A204.1 (cell line): ENCODE measurements around the gene PCSK1.

ENCODE experiments used
- FAIRE-seq: peaks from 2 replicates; lab custom pipeline; 2012; peaks lifted over from hg19 to GRCh38; lab: Jason Lieb, UNC

Gene PCSK1

DNA sequence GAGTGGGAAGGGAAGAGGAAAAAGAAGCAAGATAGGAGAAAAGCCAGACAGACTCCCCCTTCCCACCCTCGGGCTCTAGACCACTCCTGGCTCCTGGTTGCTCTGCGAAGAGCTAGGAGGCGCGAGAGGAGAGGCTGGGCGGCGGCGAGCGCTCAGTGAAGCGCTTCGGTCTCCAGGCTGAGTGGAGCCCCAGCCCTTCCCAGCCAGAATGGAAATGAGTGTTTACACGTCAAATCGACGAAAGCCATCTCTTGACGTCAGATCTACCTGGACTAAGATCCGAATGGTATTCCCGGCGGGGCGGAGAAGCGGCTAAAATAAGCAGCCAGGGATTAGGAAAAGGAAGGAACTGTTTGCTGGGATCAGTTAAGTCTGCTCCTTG, at the start of gene PCSK1:
PCSK1 (minus strand) TSS at position 183 of the 382 bp plus-strand sequence. CDS start 206 bp downstream, outside the sequence.
- FAIRE-seq: no peak

DNA sequence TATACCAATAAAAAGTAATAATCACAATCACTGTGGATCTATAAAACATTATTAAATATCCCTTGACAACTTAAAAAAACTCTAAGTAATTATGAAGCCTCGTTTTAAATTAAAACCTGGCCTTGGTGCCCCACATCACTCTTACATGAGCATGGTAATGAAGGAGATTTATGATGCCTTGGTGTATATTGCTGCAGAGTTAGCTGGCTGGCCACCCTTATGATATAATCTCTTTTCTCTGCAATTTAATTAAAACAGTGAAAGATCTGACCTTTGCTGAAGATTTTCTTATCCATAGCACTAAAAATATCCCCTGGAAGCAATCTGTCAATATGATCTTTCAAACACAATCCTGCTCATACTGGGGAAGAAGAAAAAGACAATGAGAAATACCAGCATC, 48.8 kb upstream of the PCSK1 start:
- FAIRE-seq: no peak

DNA sequence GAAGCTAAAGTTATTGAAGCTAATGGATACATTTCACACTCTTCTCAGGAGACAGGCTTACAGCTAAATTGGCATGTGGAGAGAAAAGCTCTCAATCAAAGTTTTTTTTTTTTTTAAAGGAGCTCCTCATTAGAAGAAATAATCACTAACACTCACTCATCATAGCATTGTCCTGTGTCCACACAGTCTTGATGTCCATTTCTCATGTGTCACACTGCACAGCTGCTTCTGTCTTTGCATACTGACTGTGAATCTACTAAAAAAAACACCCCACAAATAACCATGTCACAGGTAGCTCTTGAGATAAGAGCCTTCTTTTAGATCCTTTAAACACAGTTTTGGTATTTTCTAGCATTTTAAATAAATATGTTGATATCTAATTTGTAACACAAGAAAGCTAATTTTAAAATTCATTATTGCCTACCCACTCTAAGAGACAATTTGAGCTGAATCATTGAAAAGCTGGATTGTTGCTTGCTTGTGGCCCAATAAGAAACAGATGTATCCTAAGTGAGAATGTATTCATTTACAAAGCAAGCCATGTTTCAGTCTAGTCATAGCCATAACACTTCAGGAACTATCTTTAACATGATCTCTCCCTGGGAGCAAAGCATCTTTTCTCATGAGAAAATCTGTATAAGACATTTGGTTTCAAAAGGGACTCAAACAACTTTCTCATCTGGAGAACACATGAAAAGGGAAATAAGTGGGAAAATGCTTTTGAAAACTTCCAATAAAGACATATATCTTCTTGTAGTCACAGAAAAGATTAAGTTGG, 48.1 kb upstream of the PCSK1 start:
- no peak for FAIRE-seq

DNA sequence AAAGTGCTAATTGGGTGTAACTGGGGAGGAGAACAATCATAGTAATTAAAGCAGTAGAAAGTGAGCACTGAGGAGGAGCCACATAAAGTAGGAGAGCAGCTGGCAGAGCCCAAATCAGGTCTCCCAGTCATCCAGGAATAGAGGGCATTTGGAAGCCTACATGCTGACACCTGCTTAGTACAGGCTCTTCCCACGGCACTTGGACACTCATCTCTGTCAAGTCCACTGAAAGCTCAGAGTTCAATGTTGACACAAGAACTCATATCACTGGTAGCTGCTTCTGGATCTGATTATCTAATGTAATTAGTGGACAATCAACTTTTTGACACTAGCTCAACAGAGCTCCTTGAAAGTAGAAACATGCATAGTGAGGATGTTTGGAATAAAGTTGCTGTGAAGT, 45.9 kb upstream of the PCSK1 start:
- no peak for FAIRE-seq

DNA sequence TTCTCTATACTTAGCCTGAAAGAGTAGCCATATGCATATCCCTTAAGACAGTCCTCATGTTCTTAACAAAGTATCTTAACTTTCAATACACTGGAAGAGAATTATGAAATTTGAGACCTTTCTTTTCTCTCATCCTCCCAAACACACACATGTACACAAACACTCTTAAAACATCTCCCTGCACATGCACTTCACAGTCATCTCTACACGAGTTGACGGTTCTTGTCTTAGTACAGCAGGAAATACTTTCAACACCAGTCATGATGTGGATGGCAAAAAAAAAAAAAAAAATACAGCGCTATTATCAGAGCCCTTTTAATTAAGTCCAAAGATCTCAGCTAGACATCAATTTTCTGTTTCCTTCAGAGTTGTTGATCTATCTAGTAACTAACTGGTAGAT, 43.6 kb upstream of the PCSK1 start:
- FAIRE-seq: no peak

DNA sequence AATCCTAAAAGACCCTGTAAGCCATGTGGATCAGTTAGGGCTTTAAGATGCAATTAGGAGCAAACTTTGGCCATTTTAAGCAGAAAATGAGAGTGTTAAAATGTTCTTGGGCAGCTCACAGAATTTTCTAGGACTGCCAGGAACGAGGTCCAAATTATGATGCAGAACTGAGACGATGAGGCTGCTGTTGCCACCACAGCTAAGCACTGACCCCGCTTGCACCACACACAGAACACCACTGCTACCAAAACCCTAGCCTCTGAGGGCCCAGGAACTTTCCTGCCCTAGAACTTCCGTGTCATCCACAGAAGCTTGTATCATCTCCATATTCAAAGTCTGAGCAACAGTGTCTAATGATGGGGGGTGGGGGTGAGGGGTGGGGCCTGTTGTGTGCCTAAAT, 41.0 kb upstream of the PCSK1 start:
- no peak for FAIRE-seq

DNA sequence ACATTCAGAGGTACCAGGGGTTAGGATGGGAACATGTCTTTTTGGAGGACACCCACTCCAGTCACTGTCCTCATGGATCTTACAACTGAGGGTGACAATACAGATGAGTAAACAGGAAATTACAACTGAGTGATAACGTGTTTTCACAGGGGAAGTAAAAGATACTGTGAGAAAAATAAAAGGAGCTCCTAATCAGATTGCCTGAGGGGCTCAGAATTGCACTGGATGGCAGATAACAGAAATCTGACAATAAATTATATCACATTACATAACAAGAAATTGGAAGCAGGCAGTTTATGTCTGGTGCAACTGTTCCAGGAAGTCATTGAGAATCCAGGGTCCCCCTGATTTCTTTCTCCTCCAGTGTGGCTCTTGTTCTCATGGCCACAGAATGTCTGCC, 40.1 kb upstream of the PCSK1 start:
- FAIRE-seq: no peak

DNA sequence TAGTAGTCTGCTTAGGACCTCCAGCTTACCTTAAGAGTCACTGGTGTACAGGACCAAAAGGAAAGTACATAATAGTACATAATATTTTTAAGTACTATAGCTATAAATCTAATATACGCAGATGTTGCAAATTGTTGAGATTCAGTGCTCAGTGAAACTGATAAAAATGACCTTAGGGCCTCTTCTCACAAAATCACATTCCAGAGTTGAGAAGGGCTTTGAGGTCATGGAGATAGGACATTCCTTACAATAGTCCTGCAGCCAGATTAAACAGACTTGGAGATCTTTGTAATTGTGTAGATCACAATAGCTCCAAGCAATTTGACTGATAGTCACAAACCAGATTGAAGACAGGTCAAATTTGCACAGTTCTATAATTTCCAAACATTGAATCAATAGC, 37.7 kb upstream of the PCSK1 start:
- no peak for FAIRE-seq

DNA sequence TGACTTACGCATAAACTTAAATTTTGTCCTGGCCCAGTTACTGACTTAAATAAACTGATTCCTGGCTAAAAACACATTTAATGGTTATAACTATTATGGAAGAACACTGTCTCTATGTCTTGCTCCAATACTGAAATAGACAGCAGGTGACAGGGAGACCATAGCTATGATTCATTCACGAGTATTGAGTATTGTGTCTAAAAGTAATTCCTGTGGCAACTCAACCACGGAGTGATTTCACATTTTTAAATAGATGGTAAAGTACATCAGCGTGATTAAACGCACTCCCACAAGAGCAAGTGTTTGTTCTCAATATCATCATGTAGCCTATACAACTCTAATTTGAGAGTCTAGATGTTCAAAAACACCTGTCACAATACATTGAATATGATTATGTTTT, 35.9 kb upstream of the PCSK1 start:
- FAIRE-seq: no peak

DNA sequence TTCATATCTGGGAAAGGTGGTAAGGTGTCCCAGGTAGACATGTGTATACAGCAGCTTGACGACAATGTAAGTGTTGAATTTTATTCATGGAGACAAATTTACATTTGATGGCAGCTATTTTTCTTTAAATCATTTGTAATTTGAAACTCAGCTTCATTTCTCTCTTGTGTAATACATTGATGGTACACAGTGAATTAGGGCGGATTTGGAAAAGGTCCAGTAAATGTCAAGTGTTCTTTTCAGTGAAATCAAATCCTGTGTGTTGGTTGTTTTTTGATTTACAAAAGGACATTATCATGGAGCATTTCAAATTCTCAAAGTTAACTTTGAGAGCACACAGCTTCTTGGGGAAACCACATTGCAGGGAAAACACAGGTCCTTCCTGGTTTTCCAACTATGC, 30.0 kb upstream of the PCSK1 start:
- no peak for FAIRE-seq

DNA sequence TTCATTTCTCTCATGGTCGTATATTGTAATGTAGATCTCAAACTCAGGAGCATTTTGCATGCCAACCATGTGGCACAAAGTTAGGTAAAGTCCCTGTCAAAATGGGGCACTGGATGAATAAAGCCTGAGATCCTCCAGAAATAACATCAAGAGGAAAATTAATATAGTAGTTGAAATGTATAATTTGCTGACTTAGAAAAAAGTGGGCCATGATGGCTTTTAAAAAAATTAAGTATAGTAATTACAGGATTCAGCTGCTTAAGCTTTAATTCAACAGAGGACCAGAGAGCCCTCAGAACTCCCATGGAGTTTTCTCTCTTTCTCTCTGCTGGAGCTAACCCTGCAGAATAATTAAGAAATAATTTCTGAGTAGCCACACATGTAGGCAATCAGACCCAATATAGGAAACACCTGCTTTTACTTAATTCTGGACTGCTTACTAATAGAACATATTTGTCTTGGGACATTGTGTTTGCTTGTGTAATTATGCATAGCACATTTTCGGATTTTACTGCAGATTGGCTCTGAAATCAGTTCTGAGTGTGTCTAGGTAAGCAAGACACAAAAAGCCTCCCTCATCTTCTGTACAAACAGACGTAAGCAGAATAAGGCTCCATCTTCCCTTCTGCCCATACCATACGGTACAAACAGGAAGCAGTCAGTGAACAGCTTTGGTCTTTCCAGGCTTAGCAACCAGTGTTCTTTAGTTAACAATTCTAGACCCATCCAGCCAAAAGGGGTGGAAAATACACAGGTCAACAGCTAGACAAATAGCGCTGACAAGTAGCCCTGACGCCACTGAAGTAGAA, 26.5 kb upstream of the PCSK1 start:
- FAIRE-seq: no peak

DNA sequence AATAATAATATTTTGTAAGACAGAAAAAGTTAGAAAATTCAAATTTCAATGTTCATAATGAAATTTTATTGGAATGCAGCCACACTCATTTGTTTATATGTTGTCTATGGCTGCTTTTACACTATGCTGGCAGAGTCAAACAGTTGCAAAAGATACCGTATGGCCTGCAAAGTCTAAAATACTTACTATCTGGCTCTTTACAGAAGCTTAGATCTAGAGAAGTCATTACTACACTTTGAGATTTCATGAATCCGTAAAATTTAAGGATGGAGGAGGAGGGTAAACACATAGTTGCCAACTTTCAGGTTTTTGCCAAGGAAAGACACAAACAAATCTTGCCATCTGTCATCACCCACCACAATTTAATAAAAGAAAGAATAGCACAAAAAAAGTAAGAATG, 25.1 kb upstream of the PCSK1 start:
- FAIRE-seq: no peak

DNA sequence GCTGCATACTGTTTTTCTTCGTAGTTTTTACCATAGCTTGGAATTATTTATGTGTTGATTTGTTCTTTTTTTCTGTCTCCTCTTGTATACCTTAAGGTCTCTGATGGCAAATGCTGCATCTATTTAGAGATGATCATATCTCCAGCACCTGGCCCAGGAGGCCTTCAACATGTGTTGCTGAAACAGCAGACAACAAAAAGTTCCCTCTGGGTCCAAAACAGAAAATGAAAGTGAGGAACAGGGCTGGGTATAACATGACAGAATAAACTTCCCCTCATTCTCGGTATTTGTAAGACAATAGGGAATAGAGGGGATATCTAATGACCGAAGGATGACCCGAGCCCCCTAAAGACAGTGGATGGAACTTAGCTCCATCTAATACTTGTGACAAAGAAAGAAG, 22.7 kb upstream of the PCSK1 start:
- FAIRE-seq: no peak

DNA sequence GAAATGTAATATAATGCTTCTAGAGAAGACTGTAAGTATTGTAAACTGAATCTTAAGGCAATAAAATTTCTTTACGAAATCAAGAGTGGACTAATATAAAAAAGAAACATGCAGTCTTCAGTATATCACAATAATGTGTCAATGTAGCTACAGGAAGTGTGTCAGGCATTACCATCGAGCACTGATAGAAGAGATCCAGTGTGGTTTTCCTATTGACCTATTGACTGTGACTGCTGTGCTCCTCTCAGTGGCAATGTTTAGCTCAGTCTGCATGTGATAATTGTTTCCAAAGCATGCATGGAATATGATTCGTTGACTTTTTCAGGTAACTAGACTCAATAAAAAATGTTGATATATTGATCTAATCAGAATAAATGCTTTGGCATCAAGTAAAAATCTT, 20.3 kb upstream of the PCSK1 start:
- FAIRE-seq: no peak

DNA sequence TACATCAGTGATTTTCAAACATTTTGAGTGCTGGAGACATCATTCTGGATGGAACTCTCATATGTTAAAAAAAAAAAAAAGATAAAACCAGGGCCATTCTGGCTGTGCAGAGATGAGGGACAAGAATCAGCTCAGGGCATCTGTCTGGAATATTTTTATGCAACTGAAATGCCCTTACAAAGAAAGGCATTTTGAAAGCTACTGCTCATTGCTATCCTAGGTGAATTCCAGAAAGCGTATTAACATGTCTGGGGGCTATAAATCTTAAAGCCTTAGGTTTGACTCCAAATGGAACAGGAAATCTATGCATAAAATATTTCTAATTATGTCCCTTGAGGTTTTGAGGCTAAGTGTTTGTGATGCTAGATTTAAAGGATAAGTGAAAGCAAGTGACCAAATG, 14.9 kb upstream of the PCSK1 start:
- FAIRE-seq: no peak

DNA sequence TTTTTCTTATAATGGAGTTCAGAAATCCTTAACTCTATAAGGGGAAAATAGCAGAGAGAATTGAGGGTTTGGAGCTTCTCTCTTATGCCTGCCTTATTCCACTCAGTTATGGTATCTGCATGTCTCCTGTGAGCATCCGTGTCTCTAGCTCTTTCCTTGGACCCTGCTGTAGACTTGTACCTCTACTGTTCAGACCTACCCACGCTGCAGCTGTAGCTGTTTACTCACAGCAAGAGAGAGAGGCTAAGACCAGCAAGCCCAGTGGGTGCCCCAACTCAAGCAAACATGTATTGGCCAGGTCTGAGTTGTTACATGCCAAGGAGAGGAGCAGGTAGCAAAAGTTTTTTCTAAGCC, 7.1 kb upstream of the PCSK1 start:
- FAIRE-seq: no peak

DNA sequence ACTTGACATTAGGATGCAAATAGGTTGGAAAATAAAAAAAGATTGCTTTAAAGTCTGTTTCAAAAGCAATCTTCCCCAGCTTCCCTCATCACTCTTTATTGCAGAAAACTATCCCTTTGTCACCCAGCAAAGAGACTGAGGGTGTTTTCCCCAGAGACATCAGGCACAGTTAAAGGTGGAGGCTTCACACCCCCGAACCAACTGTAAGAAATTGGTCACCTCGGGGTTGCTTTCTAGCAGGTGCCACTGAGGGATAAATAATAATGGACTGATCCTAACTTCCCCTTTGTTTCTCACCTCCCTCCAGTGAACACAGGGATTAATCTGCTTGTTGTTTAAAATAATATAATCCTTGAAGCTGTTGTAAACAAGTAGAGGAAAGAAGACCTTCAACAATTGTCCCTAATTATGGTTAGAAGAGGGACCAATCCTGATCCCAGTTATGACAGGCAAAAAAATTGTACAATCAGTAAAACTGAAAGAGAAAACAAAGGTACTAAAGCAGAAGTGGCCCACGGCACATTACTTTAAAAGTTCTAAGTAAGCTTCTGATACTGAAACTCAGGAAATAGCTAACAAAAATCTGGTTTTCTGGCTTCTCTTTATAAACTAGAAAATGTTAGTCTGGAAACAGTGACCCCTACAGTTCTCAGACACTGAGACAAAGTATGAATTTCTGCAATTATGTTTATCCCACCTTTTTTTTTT, 6.6 kb upstream of the PCSK1 start:
- no peak for FAIRE-seq

DNA sequence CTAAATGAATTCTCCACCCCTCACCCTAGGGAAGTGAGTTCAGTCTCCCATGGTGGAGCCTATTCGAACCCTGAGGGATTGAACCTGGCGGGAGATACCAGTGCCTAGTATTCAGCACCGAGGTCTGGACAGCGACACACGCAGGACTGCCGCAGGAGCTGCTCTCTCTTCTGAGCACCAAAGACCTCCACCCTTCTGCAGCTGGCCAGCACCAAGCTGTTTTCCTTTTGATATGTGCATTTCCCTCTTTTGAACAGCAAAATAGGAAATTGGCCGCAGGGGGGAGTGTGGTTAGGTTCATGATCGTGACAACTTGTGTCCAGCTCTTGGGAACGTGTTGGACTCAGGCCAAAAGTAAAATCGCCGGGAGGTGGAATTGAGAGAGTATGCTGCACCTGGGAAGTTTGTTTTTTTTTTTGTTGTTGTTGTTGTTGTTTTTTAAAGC, 1.2 kb upstream of the PCSK1 start:
- no peak for FAIRE-seq

DNA sequence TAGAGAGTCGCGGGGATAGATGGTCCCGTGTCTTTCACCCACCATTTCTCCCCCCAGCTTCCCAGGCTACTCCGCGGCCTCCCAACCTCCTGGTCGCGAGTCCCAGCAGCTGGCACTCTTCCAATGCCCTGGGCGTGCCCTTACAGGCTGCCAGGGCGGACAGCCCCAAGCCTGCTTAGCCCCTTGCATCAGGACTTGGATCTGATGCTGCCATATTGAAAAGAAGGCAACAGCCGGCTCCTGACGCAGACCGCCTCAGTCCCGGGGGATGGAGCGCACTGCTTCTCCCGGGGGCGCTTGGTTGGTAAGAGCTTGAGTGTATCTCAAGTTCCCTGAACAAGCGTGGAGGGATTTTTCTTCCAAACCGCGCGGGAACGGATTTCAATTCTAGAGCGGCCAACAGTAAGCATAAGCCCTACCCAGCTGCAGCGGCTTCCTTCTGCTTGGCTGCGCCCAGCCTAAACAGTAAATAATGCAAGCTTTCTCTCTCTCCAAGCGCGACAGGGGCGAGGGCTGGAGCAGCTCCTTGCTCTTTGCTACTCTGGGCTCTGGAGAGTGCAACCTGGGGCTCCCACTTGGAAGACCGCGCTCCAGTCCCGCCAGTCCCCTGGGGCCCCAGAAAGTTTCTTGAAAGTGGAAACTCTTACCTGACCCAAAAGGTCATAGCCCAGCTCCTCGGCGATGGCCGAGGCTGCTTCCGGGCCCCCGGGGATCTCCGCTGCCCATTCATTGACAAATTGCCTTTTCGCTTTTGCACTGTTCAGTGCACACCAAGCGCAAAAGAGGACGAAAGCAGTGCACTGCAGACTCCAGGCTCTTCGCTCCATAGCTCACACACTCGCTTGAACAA, 607 bp downstream of the PCSK1 start:
- FAIRE-seq: no peak

DNA sequence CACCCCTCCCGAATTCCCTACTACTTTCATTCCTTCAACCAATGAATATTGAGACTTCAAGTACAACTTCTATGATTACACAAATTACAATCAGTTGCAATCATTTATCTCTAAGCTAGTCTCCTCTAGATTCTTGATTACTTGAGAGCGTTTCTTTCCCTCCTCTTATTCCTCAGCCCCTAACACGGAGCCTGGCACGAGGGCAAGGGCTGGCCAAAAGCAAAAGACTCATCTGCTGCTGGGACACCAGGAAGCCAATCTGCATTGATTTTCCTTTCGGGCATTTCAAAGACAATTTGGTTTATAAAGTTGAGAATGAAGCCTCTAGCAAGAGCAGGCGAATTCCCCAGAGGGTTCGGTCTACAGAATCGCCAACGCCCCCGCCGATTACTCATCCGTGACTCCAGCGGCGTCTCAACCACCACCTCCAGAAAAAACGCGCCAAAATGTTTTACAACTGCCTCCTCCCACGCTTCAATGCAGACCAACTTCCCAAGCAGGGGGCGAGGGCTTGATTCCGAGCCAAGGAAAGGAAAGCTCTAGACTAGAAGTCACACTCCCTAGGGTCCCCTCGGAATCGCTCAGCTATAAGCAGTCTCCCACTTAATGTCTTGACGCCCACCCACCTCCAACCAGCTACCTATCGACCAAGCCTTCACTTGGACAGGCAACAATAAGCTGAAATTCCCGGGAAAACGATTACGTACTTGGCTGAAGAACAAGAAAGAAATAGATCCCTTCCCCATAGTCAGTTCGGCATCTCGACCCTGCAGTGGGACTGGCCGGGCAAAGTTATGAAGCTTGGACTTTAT, 1.5 kb downstream of the PCSK1 start:
- FAIRE-seq: no peak

DNA sequence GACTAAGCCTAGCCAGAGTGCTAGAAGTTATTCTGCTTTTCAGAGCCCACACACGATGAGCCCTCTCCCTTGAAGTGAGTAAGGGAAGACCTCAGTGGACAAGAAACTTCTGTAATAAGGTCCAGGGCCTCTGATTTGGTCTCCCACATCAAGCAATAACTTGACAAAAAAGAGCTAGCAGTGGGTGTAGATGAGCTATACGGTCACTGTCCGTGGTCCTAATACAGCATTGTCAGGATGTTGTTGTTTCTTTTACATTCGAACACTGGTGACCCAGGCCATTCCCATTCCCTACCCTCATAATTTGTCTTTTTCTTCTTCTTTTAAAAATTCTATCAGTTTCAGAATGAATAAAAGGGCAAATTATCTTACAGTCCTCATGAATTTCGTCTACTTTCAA, 5.2 kb downstream of the PCSK1 start:
- FAIRE-seq: no peak
